MCF 10A (cell line): ENCODE data around the gene SKAP2. TPM values are rescaled to one million over a fixed set of nuclear protein-coding genes. Genes with fewer than 3 reads are reported as not detected.

Experiments used
- BruUV-seq: library from RNA; stranded (reverse); fragments of 400-500 nt; replicated peaks from 2 replicates; lab custom pipeline; 2021; lab: Mats Ljungman, UMichigan
- CTCF ChIA-PET: fragments of 300-600 bp; sonication (Branson Sonifier 250); formaldehyde crosslinking; extraction: SDS; loops from one replicate; lab custom pipeline; 2021; ENCODE audit warnings: antibody characterized with exemption, inconsistent platforms; lab: Yijun Ruan, JAX
- POLR2A ChIA-PET: fragments of 300-600, 350-650 bp; sonication (Branson Sonifier 250); formaldehyde crosslinking; extraction: SDS; loops from one replicate; lab custom pipeline; 2020; ENCODE audit warnings: antibody characterized with exemption, inconsistent platforms; lab: Yijun Ruan, JAX
- DNase-seq: peaks from one replicate; pipeline ENCODE4 v3.0.0-alpha.2; 2018; ENCODE audit not compliant: unreplicated experiment
- H3K27ac Mint-ChIP-seq: one replicate; pipeline ENCODE4 v1.8.0; 2022; ENCODE audit warnings: mild to moderate bottlenecking, low read depth, mixed read lengths; ENCODE audit not compliant: unreplicated experiment
- H3K27me3 Mint-ChIP-seq: one replicate; pipeline ENCODE4 v1.8.0; 2022; ENCODE audit warnings: mixed read lengths; ENCODE audit not compliant: insufficient read depth, unreplicated experiment
- H3K36me3 Mint-ChIP-seq: one replicate; pipeline ENCODE4 v1.8.0; 2022; ENCODE audit warnings: mild to moderate bottlenecking, moderate library complexity, mixed read lengths; ENCODE audit not compliant: insufficient read depth, unreplicated experiment
- H3K4me1 Mint-ChIP-seq: one replicate; pipeline ENCODE4 v1.8.0; 2022; ENCODE audit warnings: mixed read lengths; ENCODE audit not compliant: insufficient read depth, unreplicated experiment
- H3K4me3 Mint-ChIP-seq: one replicate; pipeline ENCODE4 v1.8.0; 2022; ENCODE audit warnings: mild to moderate bottlenecking, moderate library complexity, mixed read lengths; ENCODE audit not compliant: unreplicated experiment
- H3K9me3 Mint-ChIP-seq: one replicate; pipeline ENCODE4 v1.8.0; 2022; ENCODE audit warnings: mixed read lengths; ENCODE audit not compliant: unreplicated experiment
- CTCF ChIP-seq: fragments of 200-600 bp; IDR thresholded peaks from one replicate; pipeline ENCODE4 v1.8.0; 2022; ENCODE audit warnings: antibody characterized with exemption, mild to moderate bottlenecking; ENCODE audit not compliant: unreplicated experiment
- intact Hi-C: fragments of 100-400 bp; cut with micrococcal nuclease; formaldehyde crosslinking; loops from 2 replicates; pipeline ENCODE4 v1.14.1; 2022
- total RNA-seq: library from RNA; stranded (reverse); gene quantifications from 2 replicates; pipeline ENCODE4 v1.2.3, GENCODE V29; 2022

SKAP2 gene
- total RNA-seq, 1 experiment from 2014 or later = 27.5 TPM

GRCh38 chr7:26684447-26684846, 179.9 kb downstream of the SKAP2 start:
- DNase-seq = no peak
- no peaks in the 10 kb centered on the region for H3K4me1 Mint-ChIP-seq
- intact Hi-C loops = no loop called here
- no peaks in the 10 kb centered on the region for H3K9me3 Mint-ChIP-seq
- H3K27ac Mint-ChIP-seq = no peak overlapping the region
- BruUV-seq = no TSS peak
- no peak overlapping the region for H3K4me3 Mint-ChIP-seq
- no peak for TF ChIP-seq CTCF
- no peaks in the 10 kb centered on the region for H3K27me3 Mint-ChIP-seq
- ChIA-PET CTCF (interaction anchor here (0.7 to 6.5 kb wide), 4 partner anchors 18 to 477 kb away, joined by 4 to 54 read pairs (median 24); no protein-coding TSS in a partner anchor), POLR2A (interaction anchor here (5.7 kb wide), 1 partner anchor 458 kb away, joined by 58 read pairs; the partner anchor contains the start of gene HOXA5)
- no peaks in the 10 kb centered on the region for H3K36me3 Mint-ChIP-seq

GRCh38 chr7:26683277-26683676, 181.1 kb downstream of the SKAP2 start:
- no TSS peak for BruUV-seq
- no peak for TF ChIP-seq CTCF

DNA sequence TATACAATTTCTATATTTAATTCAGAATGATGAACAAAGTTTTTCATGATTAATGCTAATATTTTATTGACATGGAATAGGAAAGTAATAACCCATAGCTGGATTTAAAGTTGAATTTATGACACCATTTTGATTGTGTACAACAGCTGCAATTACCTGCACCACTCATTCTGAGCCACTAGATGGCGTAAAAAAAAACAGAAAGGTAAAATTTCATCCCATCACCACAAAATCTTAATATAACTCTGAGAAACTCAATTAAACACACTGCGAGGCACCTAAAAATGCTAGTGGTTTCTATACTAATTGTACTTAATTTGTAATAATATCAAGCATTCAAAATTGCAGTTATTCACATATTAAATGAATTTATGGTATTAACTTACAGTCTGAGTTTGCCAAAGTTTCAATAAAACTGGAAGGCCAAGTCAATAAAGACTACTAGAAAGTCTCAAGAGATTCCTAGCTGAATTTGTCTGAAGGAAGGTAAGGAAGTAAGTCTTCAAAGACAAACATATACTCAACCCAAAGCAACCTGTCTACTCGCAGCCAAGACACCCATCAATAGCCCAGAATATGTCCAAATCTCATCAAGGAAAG, 182.5 kb downstream of the SKAP2 start:
- H3K4me3 Mint-ChIP-seq = no peak overlapping the region
- peak; percentile 54 for DNase-seq
- no peaks in the 10 kb centered on the region for H3K36me3 Mint-ChIP-seq
- BruUV-seq = no TSS peak
- H3K9me3 Mint-ChIP-seq = no peaks in the 10 kb centered on the region
- POLR2A ChIA-PET = interaction anchor here (0.7 to 5.7 kb wide), 14 partner anchors 9 to 482 kb away, joined by 3 to 58 read pairs (median 4); partner anchors contain the start of genes HOXA4 and HOXA5
- CTCF ChIA-PET = interaction anchor here (0.5 to 6.5 kb wide), 32 partner anchors 7 to 1910 kb away, joined by 3 to 54 read pairs (median 4); partner anchors contain the start of gene HOXA4
- TF ChIP-seq CTCF = peak; percentile 53
- no peaks in the 10 kb centered on the region for H3K4me1 Mint-ChIP-seq
- H3K27me3 Mint-ChIP-seq = no peaks in the 10 kb centered on the region
- intact Hi-C loops = loop anchor here (1.0 to 2.0 kb wide), 3 partner anchors 417 to 479 kb away; partner anchors contain the start of gene HOXA5
- H3K27ac Mint-ChIP-seq = no peak overlapping the region

More at GRCh38 chr7:26683277-26683676, 181.1 kb downstream of the SKAP2 start:
- intact Hi-C loops = loop anchor here (2.0 kb wide), 1 partner anchor 416 kb away; no protein-coding TSS in a partner anchor
- DNase-seq = no peak
- no peaks in the 10 kb centered on the region for H3K9me3 Mint-ChIP-seq
- CTCF ChIA-PET = interaction anchor here (0.6 to 6.5 kb wide), 17 partner anchors 16 to 478 kb away, joined by 3 to 54 read pairs (median 6); partner anchors contain the start of gene HOXA4
- no peak overlapping the region for H3K4me3 Mint-ChIP-seq
- POLR2A ChIA-PET = interaction anchor here (0.6 to 5.7 kb wide), 9 partner anchors 166 to 479 kb away, joined by 3 to 58 read pairs (median 5); partner anchors contain the start of genes HOXA4 and HOXA5
- H3K27me3 Mint-ChIP-seq = no peaks in the 10 kb centered on the region
- no peaks in the 10 kb centered on the region for H3K4me1 Mint-ChIP-seq
- H3K36me3 Mint-ChIP-seq = no peaks in the 10 kb centered on the region
- H3K27ac Mint-ChIP-seq = no peak overlapping the region

DNA sequence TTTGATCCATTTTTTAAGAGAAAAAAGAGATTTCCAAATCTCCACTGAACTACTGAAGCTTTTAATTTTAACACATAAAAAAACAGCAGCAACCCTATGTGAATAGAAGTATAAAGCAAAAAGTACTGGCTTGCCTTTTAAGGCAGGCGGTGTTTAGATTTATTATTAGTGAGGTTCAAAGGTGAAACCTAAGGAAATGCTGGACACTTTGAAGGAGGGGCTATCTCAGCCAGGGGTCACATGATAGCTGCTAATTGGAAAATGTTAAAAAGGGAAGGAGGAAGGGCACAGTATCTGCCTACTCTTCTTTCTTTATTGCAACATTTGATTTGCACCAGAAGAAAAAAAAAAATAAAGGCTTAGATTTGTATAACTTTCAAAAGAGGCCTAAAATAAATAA, 183.8 kb downstream of the SKAP2 start:
- no TSS peak for BruUV-seq
- H3K4me1 Mint-ChIP-seq = peaks cover 1% of the 10 kb centered on the region

More for the DNA sequence above, 183.8 kb downstream of the SKAP2 start:
- ChIA-PET CTCF (interaction anchor here (0.6 to 6.5 kb wide), 13 partner anchors 8 to 788 kb away, joined by 3 to 54 read pairs (median 4); partner anchors contain the start of gene HOXA4), POLR2A (interaction anchor here (0.6 to 5.7 kb wide), 9 partner anchors 14 to 483 kb away, joined by 3 to 58 read pairs (median 4); partner anchors contain the start of gene HOXA5)
- intact Hi-C loops = no loop called here
- no peak for TF ChIP-seq CTCF
- H3K4me3 Mint-ChIP-seq = no peak overlapping the region
- no peaks in the 10 kb centered on the region for H3K9me3 Mint-ChIP-seq
- H3K27me3 Mint-ChIP-seq = no peaks in the 10 kb centered on the region
- no peak for DNase-seq
- no peaks in the 10 kb centered on the region for H3K36me3 Mint-ChIP-seq
- H3K27ac Mint-ChIP-seq = no peak overlapping the region
